LNCAP (cell line): Measurements from ENCODE around the gene TCIRG1.

ENCODE experiments used
- CTCF ChIP-seq: fragments of 450-650 bp; IDR thresholded peaks from 2 replicates; pipeline ENCODE4 v1.5.1; 2017; ENCODE audit warnings: mild to moderate bottlenecking

TCIRG1 gene

GRCh38 chr11:68007498-68008380 lies 31.1 kb upstream of the TCIRG1 start:
- no peak for TF ChIP-seq CTCF

GRCh38 chr11:68008381-68009337 lies 30.2 kb upstream of the TCIRG1 start:
- no peak for TF ChIP-seq CTCF

GRCh38 chr11:68009391-68010089 lies 29.3 kb upstream of the TCIRG1 start:
- peak; percentile 22; the same call in 1 of the 2 replicates for TF ChIP-seq CTCF

GRCh38 chr11:68010090-68011041 lies 28.5 kb upstream of the TCIRG1 start, which contains the start of gene ALDH3B1:
Gene ALDH3B1 (plus strand): TSS chr11:68010327. CDS start chr11:68015298, 4,971 bp downstream.
- no peak for TF ChIP-seq CTCF

- no peak for TF ChIP-seq CTCF
These were observed 27.5 kb upstream of the TCIRG1 start for GRCh38 chr11:68011051-68011943.

GRCh38 chr11:68012044-68012842 lies 26.6 kb upstream of the TCIRG1 start:
- TF ChIP-seq CTCF: no peak
